ENCODE measurements around the gene CISD3.
A peak's percentile ranks its signal among the peaks of the same experiment; 100 is the strongest.

Gene CISD3

DNA sequence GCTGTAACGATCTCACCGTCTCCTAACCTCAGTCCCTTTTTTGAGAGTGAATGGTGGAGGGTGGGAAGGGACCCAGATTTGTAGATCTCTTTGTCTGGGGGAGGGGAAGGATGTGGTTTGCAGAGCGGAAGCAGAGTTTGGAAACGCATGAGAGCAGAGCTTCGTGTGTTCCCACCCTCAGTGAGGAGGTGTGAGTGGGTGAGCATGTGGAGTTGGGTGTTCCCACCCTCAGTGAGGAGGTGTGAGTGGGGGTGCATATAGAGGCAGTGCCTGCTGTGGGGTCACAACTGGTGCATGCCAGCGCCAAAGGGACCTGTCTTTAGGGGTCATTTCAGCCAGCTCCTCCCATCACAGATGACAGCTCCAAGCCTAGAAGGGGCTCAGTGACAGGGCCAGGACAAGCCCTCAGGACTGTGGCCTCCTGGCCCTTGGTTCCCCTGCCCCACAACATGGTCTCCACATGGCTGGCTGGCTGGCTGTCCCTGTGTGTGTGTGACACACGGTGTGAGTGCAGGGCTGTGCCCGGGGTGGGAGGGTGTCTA lies 1.8 kb upstream of the CISD3 start:
- DNase-seq (ENCODE audit: low read depth) = no peak

GRCh38 chr17:38729368-38729885 lies 714 bp upstream of the CISD3 start:
- DNase-seq (ENCODE audit: low read depth) = no peak

DNA sequence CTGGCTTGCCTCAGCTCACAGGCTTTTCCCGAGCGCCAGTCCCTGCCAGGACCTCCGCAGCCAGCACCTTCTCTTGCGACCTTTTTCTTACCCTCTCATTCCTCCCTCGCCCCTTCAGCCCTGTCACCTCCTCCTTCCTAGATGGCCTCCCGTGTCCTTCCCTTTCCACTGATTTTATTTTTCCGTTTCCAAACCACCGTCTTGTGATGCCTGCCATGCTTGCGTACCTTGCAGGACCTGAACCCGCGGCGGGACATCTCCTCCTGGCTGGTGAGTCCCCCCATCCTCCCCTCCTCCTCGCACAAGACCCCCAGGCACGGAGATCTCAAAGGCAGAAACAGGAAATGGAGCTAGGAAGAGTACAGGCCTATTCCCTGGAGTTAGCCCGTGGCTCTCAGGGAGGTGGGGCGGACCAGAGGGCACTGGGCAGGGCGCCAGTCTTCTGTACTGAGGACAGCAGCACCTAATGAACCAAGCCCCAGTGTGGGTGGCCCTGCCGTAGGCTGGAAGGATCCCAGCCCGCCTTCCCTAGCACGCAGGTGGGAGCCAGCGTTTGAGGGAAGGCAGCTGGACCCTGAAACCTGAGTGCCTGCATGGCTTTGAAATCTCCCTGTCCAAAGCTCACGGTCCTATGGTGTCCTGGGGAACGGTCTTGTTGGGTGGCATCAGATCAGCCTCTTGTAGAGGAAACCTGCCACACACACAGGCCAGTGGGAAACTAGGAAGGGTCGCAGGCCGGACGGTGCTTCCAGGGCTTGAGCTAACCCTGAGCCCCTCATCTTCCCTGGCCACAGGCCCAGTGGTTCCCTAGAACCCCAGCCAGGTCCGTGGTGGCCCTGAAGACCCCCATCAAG lies 612 bp downstream of the CISD3 start:
- no peak for DNase-seq (ENCODE audit: low read depth)

DNA sequence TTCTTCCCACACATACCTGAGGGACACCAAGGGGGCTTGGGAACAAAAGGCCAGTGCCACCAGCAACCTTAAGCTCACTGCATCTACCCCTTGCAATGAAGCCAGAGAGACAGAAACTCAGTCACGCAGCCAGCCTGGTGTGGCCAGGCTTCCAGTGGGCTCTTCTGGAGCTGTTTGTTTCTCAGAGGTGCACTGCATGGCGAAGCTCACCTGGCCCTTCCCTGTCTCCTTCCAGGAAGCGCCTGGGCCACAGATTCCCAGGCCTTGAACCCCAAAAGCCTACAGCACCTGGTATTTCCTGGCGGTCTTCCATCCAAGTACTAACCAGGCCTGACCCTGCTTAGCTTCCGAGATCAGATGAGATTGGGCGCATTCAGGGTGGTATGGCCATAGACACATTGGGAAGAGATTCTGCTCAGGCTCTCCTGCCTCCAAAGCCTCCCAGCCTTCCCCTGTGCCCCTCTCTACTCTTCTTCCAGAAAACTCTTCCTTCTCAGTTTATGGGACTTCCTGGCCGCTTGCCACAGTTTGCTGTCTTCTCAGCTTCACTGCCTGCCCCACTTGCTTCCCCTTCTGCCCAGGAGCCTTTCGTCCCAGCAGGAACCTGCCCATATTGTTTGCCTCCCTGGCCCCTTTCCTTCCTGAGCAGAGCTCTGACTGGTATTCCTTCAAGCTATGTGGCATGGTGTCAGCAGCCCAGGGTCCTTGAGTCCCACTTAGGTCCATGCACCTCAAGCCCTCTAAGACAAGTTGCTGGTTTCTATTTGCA lies 1.6 kb downstream of the CISD3 start:
- DNase-seq (ENCODE audit: low read depth) = no peak

- DNase-seq (ENCODE audit: low read depth) = no peak
These were observed 2.5 kb downstream of the CISD3 start for GRCh38 chr17:38732376-38733281.

- no peak for DNase-seq (ENCODE audit: low read depth)
These were observed 3.3 kb downstream of the CISD3 start for GRCh38 chr17:38733282-38733981.

- no peak for DNase-seq (ENCODE audit: low read depth)
These were observed 4.1 kb downstream of the CISD3 start for GRCh38 chr17:38733982-38734973.

- no peak for DNase-seq (ENCODE audit: low read depth)
These were observed 5.2 kb downstream of the CISD3 start for GRCh38 chr17:38735161-38735997.

- no peak for DNase-seq (ENCODE audit: low read depth)
These were observed 8.0 kb downstream of the CISD3 start for GRCh38 chr17:38738007-38738662.

- no peak for DNase-seq (ENCODE audit: low read depth)
These were observed 8.5 kb downstream of the CISD3 start for GRCh38 chr17:38738686-38739085.

- DNase-seq (ENCODE audit: low read depth) = no peak
These were observed 9.2 kb downstream of the CISD3 start for GRCh38 chr17:38739305-38739704.

DNA sequence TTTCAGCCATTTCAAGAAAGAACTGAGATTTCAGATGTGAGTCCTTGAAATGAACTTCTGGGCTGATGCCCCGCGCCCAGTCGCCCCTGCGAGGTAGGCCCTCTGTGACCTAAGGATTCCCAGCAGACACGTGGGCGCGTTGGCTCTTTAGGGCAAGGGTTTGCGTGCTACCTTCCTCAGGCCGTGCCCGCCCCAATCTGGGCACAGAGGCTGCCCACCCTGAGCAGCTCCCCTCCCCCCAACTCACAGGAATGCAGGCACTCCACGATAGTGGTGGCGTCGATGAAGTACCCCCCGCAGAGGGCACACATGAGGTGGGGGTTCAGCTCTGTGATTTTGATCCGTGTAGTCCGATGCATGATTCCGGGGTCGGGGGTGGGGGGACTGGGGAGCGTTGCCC lies 9.9 kb downstream of the CISD3 start:
- no peak for DNase-seq (ENCODE audit: low read depth)

- no peak for DNase-seq (ENCODE audit: low read depth)
These were observed 10.7 kb downstream of the CISD3 start for GRCh38 chr17:38740806-38741205.

GRCh38 chr17:38741461-38741860 lies 11.3 kb downstream of the CISD3 start:
- no peak for DNase-seq (ENCODE audit: low read depth)

DNA sequence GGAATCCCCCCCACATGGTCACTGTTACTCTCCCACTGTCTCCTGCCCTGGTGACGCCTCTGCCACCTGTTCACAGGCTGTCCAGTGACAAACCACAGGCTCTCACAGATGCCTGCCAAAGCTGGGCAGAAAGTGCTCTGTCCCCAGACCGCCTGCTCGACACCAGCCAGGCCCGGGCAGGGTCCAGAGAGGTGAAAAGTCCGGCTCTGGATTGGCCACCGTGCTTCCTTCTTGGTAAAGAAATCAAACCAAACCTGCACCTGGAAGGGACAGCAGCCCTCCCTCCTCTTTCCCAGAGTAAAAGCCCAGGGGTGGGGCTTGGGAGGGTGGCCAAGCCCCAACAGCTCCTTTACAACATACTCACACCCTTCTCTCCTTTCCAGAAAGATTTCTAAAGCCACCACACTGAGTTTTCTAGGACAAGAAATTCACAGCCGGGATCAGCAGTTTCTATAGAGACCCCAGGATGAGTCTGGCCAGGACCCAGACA lies 11.8 kb downstream of the CISD3 start:
- DNase-seq (ENCODE audit: low read depth) = no peak

GRCh38 chr17:38742411-38743308 lies 12.5 kb downstream of the CISD3 start:
- peak; percentile 75 for DNase-seq (ENCODE audit: low read depth)

DNA sequence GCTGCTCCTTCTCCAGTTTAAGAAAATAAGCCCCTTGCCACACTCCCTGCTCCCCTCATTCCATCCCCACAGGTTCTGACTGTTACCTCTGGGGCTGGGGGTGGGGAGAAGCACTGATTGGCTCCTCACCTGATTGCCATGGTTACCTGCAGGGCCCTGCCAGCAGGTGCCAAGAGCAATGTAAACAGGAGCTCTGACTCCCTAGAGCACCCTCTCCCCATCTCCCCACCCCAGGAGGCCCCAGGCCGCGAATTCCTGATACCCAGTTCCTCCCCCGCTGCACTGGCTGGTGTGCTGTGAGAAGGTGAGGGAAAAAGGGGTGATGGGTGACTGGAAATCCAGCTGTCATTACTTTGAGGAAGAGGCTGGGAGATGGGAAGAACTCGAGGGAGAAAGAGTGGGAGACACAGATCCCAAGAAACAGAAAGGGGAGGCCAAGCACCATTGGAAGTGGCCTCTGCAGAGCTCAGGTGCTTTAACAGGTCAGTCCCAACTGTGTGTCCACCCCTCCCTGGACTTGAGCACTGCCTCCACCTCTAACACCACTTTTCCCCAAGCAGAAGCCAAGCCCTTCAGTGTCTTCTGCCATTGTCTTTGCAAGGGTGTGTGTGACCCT lies 13.5 kb downstream of the CISD3 start:
- DNase-seq (ENCODE audit: low read depth) = no peak

All from GM04504 (cell line).